GM18868 (cell line): ENCODE data around the gene IL17RC.
"Not testable (repeated sequence)": the region's sequence is repeated elsewhere in the genome, so short reads cannot be mapped to it uniquely, and the experiment has no call there.

ENCODE experiments used
- ATAC-seq: cut with Tn5 transposase; IDR thresholded peaks from one replicate; pipeline ENCODE4 v1.9.1; 2021; ENCODE audit warnings: mild to moderate bottlenecking, moderate library complexity; ENCODE audit not compliant: unreplicated experiment

The IL17RC gene, protein sequence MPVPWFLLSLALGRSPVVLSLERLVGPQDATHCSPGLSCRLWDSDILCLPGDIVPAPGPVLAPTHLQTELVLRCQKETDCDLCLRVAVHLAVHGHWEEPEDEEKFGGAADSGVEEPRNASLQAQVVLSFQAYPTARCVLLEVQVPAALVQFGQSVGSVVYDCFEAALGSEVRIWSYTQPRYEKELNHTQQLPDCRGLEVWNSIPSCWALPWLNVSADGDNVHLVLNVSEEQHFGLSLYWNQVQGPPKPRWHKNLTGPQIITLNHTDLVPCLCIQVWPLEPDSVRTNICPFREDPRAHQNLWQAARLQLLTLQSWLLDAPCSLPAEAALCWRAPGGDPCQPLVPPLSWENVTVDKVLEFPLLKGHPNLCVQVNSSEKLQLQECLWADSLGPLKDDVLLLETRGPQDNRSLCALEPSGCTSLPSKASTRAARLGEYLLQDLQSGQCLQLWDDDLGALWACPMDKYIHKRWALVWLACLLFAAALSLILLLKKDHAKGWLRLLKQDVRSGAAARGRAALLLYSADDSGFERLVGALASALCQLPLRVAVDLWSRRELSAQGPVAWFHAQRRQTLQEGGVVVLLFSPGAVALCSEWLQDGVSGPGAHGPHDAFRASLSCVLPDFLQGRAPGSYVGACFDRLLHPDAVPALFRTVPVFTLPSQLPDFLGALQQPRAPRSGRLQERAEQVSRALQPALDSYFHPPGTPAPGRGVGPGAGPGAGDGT

DNA sequence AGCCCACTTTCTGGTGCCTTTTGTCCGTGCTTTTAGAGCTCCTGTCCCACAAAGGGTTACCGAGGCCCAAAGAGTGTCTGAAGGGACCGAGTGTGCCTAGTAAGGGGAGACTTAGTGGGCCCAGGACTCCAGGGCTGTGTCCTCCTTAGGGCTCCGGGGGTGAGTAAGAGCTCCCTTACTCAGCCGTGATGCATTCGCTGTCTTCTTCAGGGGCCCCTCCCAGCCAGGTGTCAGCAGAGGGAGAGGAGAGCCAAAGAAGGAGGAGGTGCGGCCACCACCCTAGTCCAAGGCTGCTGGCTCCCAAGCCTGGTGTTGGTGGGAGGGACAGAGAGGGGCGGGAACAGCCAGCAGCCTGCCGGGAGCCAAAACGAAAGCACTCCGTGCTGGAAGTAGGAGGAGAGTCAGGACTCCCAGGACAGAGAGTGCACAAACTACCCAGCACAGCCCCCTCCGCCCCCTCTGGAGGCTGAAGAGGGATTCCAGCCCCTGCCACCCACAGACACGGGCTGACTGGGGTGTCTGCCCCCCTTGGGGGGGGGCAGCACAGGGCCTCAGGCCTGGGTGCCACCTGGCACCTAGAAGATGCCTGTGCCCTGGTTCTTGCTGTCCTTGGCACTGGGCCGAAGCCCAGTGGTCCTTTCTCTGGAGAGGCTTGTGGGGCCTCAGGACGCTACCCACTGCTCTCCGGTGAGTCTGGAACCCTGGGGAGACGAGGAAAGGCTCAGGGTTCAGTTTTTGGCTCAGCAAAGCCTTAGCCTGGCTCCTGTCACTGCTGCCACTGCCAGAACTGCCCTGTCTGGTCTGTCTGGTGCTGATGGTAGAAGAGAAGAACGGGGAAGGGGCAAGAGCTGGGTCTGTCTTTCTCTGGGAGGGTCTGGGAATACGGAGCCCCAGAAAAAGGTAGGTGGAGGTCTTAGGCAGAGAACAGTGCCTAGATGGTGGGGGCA is at the start of gene IL17RC:
IL17RC (plus strand) TSS at position 365 of the 947 bp plus-strand sequence; CDS start at position 583, 218 bp downstream.
- ATAC-seq = no peak

DNA sequence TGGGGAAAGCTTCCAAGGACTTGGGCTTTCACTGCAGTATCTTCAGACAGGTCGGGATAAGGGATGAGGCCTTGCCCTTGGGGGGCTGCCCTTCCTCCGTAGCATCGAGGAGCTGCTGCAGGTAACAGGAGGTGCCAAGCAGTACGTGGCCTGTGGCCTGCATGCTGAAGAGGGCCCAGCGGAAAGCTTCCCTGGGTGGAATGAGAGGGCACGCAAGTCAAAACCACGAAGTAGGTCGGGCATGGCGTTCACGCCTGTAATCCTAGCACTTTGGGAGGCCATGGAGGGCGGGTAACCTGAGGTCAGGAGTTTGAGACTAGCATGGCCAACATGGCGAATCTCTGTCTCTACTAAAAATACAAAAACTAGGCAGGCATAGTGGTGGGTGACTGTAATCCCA is 49.8 kb upstream of the IL17RC start:
- ATAC-seq = no peak

DNA sequence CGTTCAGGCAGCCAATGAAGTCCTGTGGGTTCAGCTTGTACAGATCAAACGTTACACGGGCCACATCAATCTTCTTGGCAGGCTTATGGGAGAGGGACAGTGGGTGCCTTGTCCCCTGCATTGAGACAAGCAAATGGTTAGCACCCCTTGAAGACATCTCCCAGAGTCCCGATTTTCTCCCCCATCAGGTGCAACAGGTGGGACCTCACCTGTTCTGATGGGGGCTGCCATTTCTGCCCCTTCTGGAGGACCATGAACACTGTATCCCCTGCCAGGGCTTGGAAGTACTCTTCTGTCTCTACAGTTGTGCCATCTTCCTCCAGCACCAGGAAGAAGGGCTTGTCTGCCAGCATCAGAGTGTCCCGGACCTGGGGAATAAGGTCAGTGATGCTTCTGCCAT is 46.9 kb upstream of the IL17RC start:
- ATAC-seq = no peak

DNA sequence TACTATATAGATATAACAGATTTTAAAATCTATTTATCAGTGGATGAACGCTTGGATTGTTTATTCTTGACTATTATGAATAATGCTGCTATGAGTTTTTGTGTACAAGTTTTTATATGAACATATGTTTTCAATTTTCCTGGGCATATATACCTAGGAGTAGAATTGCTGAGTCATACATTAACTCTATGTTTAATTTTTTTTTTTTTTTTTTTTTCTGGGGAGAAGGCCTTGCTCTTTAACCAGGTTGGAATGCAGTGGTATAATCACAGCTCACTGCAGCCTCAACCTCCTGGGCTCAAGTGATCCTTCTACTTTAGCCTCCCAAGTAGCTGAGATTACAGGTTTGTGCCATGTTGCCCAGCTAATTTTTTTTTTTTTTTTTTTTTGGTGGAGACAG is 45.9 kb upstream of the IL17RC start:
- ATAC-seq = no peak

DNA sequence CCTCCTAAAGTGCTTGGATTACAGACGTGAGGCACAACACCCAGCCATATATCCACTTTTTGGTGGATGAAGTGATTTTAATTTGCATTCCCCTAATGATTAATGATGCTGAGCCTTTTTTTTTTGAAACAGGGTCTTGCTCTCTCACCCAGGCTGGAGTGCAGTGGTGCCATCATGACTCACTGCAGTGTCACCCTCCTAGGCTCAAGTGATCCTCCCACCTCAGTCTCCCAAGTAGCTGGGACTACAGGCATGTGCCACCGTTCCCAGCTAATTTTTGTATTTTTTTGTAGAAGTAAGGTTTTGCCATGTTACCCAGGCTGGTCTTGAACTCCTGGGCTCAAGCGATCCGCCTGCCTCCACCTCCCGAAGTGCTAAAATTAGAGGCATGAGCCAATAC is 44.8 kb upstream of the IL17RC start:
- ATAC-seq = not testable (repeated sequence)

DNA sequence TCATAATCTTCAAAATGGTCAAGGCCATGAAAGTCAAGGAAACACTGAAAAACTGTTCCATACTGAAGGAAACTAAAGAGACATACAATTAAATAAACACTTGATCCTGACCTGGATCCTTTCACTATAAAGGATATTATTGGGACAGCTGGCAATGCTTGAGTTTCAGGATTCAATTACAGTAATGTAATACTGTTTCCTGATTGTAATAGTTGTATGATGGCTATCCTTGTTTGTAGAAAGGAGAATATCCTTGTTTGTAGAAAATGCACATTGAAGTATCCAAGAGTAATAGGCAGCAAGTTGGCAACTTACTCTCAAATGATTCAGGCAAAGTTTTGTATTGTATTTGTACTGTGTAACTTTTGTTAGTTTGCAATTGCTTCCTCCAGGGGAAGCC is 41.5 kb upstream of the IL17RC start:
- ATAC-seq = no peak

DNA sequence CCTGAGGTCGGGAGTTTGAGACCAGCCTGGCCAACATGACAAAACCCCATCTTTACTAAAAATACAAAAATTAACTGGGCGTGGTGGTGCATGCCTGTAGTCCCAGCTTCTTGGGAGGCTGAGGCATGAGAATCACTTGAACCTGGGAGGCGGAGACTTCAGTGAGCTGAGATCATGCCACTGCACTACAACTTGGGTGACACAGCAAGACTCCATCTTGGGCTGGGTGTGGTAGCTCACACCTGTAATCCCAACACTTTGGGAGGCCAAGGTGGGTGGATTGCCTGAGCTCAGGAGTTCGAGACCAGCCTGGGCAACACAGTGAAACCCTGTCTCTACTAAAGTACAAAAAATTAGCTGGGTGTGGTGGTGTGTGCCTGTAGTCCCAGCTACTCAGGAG is 40.6 kb upstream of the IL17RC start:
- ATAC-seq = not testable (repeated sequence)

DNA sequence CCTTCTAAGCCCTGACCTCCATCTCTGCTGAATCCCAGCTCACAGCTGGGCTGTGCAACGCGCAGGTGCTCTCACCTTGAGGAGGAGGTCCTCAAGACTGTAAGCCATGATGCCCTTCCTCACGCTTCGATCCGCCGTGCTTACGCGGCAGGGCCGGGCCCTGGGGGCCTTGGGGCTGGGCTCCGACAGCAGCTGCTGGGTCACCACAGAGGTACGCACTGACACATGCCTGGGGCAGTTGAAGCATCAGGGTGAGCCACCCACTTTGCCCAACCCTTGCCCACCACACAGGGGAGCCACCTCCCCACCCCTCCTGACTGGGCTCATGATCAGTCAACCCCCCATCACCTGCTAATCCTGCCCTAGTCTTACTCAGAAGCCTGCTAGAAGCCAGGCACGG is 39.9 kb upstream of the IL17RC start:
- ATAC-seq = no peak

DNA sequence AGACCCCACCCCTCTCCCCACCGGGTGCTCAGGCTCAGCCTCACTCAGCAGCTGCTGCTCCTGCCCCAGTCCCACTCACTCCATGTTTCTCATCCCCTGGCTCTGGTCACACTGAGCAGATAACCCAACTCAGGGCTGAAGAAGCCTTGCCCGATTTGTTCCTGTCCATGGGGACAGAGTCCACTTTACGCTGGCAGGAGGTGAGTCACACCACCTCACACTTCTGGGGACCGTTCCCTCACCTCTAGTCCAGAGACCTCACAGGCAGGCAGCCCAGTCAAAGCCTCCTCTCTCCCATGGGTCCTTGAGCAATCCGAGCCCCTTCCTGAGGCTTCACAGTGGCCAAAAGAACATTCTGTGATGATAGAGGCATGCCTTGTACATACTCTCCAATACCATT is 38.2 kb upstream of the IL17RC start:
- no peak for ATAC-seq

DNA sequence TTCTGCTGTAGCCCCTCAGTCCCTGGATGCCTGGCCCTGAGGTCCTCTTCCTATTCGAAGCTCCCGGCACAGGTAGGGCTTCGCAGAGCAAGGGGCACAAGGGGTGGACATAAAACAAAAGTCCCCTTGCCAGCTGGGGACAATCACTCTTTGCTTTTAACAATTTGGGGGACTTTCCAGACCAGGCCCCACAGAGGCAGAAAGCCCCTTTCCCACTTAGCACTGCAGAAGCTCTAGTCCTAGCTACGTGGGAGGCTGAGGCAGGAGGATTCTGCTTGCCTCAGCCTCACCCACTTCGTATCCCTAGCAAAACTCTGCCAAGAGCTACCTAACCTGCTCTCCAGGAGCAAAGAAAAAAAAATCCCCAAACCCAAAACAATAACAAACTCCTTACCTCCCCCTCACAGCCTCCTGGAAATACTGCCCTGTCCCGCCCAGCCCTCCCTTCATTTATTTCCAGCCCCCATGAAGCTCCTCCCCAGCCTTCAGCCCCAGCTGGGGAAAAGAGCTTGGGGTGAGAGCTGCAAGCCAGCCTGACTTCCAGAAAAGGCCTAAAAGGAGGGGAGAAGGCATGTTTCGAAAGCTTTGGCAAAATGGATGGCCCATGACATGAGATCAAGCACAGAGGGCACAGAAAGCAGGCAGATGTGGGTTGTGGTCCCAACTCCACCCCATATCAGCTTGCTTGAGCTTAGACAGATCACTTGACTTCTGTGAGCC is 36.9 kb upstream of the IL17RC start, which contains the start of gene CIDEC:
CIDEC (minus strand) TSS at position 424 of the 720 bp plus-strand sequence. CDS start 1,767 bp downstream, outside the sequence.
- ATAC-seq = peak; percentile 66

DNA sequence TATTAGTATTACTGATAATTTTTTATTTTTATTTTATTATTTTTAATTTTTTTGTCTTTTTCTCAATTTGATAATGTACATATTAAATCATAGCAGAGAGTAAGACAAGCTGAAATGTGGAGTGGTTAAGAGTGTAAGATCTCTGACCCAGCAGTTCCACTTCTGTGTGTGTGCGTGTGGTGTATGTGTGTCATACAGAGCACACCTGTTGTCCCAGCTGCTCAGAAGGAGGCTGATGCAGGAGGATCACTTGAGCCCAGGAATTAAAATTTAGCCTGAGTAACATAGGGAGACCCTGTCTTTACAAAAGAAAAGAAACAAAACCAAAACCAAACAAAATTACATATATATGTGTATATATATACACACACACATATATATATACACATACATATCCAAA is 35.5 kb upstream of the IL17RC start:
- no peak for ATAC-seq

DNA sequence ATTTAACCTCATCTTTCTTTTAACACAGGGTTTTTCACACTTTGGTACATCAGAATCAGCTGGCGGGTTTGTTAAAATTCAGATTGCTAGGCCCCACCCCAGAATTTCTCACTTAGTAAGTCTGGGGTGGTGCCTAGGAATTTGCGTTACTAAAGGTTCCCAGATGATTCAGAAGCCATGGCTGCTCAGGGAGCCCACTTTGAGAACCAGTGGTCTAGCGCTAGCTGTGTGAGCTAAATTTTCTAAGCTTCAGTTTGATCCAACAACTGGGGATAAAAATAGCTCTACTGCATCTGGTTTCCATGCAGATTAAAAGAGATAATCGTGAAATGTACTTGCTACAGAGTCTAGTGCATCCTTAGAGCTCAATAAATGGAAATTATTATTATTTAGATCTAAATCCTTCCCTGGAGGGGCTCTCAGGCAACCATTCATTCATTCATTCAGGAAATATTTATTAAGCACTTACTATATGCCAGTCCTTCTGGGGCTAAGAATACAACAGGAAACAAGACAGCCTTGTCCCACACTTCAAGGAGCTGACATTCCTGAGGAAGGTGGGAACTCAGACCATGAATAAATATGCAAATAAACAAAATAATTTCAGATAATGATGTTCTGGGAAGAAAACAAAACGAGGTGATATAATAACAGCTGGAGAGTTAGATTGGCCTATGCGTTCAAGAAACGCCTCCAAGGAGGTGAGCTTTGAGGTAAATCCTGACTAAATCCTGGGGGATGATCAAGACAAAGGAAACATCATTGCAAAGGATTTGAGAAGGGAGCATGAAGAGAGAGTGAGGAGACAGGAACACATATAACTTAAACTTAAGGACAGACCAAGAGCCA is 33.0 kb upstream of the IL17RC start:
- ATAC-seq = no peak

DNA sequence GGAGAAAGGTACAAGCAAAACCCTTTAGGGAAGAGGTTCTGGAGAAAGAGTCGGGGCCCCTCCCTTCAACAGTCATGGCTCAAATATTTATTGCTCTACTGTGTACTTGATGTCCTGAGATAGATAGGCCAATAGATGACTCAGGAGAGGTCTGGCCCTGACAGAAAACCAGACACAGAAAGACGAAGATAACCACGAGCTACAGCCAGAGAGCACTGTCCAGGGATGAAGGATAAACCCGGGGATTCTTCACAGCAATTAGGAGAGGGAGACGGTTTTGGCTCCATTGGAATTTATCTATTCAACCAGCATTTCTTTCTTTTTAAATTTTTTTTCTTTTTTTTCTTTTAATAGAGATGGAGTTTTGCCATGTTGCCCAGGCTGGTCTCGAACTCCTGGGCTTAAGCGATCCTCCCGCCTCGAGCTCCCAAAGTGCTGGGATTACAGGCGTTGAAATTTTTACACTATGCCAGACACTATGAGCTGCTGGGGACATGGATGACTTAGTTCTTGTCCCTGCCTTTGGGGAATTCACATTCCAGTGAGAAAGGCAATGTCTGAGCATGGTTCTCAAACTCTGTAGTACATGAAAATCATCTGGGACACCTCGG is 32.2 kb upstream of the IL17RC start:
- ATAC-seq = no peak

DNA sequence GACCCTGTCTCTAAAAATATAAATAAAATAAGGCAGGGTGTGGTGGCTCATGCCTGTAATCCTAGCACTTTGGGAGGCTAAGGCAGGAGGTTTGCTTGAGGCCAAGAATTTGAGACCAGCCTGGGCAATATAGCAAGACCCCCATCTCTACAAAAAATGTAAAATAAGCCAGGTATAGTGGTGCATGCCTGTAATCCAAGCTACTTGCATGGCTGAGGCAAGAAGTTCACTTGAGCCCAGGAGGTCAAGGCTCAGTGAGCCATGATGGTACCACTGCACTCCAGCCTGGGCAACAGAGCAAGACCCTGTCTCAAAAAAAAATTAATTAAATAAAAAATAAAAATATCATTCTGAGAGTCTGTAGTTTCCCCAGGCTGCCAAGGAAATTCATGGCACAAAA is 30.6 kb upstream of the IL17RC start:
- no peak for ATAC-seq

DNA sequence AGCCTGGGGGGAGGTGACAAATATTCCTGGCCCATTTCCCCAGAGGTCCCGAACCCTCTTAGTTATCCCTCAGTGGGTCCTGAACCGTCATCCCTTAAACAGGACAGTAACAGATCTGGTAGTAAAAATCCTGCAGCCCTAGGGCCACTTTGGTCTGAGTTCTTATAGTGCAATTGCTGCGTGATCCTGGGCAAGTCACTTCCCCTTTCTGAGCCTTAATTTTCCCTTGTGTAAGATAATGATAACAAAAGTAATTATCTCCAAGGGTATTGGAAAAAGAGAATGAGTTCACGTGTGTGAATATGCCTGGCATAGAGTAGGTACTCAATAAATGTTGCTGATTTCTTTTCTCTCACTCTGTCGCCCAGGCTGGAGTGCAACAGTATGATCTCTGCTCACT is 29.4 kb upstream of the IL17RC start:
- no peak for ATAC-seq

DNA sequence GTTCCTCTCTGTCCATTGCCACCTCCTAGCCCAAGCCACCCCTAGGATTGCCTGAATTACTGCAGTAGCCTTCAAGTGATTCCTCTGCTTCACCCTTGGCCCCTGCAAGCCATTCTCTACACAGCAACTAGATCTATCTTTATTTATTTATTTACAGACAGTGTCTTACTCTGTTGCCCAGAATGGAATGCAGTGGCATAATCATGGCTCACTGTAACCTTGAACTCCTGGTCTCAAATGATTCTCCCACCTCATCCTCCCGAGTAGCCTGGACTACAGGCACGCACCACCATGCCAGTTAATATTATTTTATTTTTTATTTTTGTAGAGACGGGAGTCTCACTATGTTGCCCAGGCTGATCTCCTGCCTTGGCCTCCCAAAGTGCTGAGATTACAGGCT is 28.4 kb upstream of the IL17RC start:
- no peak for ATAC-seq

DNA sequence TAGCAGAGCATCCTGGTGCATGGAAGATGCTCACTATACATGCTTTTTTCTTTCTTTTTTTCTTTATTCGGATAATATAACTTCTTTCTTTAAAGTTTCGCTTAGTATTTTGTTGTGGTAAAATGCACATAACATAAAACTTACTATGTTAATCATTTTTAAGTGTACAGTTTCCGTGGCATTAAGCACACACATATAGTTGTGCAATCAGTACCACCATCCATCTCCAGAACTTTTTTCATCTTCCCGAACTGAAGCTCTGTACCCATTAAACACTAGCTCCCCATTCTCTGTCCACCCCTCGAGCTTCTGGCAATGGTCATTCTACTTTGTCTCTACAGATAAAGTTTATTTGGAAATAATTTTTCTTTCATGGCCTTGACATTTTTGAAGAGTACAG is 27.5 kb upstream of the IL17RC start:
- no peak for ATAC-seq

DNA sequence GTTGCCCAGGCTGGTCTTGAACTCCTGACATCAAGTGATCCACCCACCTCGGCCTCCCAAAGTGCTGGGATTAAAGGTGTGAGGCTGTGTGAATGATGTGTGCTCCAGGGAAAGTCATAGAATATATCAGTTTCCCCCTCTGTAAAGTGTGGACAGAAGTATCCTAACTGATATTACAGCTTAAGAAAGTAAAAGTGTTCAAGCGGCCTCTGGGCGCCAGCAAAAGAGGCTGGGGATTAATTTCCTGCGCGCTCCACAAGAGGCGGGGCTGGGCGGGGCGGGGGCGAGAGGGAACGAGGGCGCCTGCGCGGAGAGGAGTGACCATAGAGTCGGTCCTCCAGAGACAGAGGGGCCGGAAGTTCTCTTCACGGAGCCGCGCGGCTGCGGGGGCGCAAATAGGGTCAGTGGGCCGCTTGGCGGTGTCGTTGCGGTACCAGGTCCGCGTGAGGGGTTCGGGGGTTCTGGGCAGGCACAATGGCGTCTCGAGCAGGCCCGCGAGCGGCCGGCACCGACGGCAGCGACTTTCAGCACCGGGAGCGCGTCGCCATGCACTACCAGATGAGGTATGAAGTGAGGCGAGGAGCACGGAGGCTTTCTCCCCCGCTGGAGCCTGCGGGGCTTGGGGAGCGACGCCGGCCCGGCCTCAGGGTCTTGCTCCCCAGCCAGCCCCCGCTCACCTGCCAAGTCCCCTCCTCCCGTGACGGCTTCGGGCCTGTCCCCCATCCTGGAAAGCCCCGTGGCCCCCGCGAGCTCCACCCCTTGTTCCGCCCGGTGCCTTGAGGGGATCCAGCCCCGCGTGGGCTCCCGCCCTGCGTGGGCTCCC is 26.4 kb upstream of the IL17RC start, which contains the start of gene JAGN1:
JAGN1 (plus strand) TSS at position 362 of the 823 bp plus-strand sequence; CDS start at position 475, 113 bp downstream.
- ATAC-seq = peak; percentile 73
